SK-N-SH (cell line): ENCODE data around the gene CREB3. TPM values are rescaled to one million over a fixed set of nuclear protein-coding genes. Genes with fewer than 3 reads are reported as not detected.

ENCODE experiments used
- CTCF ChIA-PET: fragments of 300-600, 350-600 bp; formaldehyde crosslinking; extraction: SDS; loops from one replicate; lab custom pipeline; 2021; lab: Yijun Ruan, JAX
- POLR2A ChIA-PET: fragments of 350-600 bp; sonication (Branson Sonifier 250); formaldehyde crosslinking; extraction: SDS; loops from one replicate; lab custom pipeline; 2020; ENCODE audit warnings: antibody characterized with exemption, inconsistent platforms; lab: Yijun Ruan, JAX
- DNase-seq: peaks from one replicate; pipeline ENCODE4 v3.0.0; 2012
- H2AFZ ChIP-seq: fragments of 200-600 bp; sonication (generic); 2 replicates; pipeline ENCODE4 v1.8.1; 2016; ENCODE audit warnings: antibody characterized with exemption, mild to moderate bottlenecking, low read depth
- H3F3A ChIP-seq: fragments of 200-600 bp; sonication (generic); replicated peaks from 2 replicates; pipeline ENCODE3; 2016; ENCODE audit warnings: antibody characterized with exemption, mild to moderate bottlenecking; ENCODE audit not compliant: insufficient read depth
- H3K27ac ChIP-seq, 2 experiments: fragments of 200-500 bp in 1 of 2; fragments of 200-600 bp in 1 of 2; sonication (Bioruptor generic) in 1 of 2; sonication (generic), shearing (Covaris generic) in 1 of 2; 2 replicates each; pipeline versions ENCODE4 v1.5.1 to v1.6.1; 2014 to 2016; ENCODE audit warnings: low read depth in 2 of 2, inconsistent platforms in 1 of 2, low read length in 1 of 2, mild to moderate bottlenecking in 1 of 2, mixed read lengths in 1 of 2
- H3K27me3 ChIP-seq: fragments of 200-600 bp; sonication (generic), shearing (Covaris generic); 2 replicates; pipeline ENCODE4 v1.6.1; 2016; ENCODE audit warnings: mixed run types; ENCODE audit not compliant: insufficient read depth
- H3K36me3 ChIP-seq, 2 experiments: fragments of 200-500 bp in 1 of 2; fragments of 200-600 bp in 1 of 2; sonication (Bioruptor generic) in 1 of 2; sonication (generic) in 1 of 2; replicated peaks in 1 of 2; 2 replicates each; pipeline versions ENCODE3 to v1.5.1; 2014 to 2016; ENCODE audit warnings: low read length in 1 of 2, mild to moderate bottlenecking in 1 of 2; ENCODE audit not compliant: insufficient read depth in 2 of 2, control insufficient read depth in 1 of 2
- H3K4me1 ChIP-seq, 2 experiments: fragments of 200-500 bp in 1 of 2; fragments of 200-600 bp in 1 of 2; sonication (Bioruptor generic) in 1 of 2; sonication (generic), shearing (Covaris generic) in 1 of 2; 2 replicates each; pipeline versions ENCODE4 v1.5.1 to v1.6.1; 2014 to 2016; ENCODE audit warnings: low read depth in 1 of 2, low read length in 1 of 2, mixed run types in 1 of 2; ENCODE audit not compliant: insufficient read depth in 2 of 2, control insufficient read depth in 1 of 2
- H3K4me2 ChIP-seq: fragments of 200-600 bp; sonication (generic), shearing (Covaris generic); 2 replicates; pipeline ENCODE4 v1.6.1; 2017; ENCODE audit warnings: mixed run types
- H3K4me3 ChIP-seq, 2 experiments: fragments of 200-500 bp in 1 of 2; fragments of 200-600 bp in 1 of 2; sonication (Bioruptor generic) in 1 of 2; sonication (generic), shearing (Covaris generic) in 1 of 2; 2 replicates each; pipeline versions ENCODE4 v1.5.1 to v1.8.1; 2014 to 2016; ENCODE audit warnings: low read depth in 2 of 2, inconsistent platforms in 1 of 2, low read length in 1 of 2, mild to moderate bottlenecking in 1 of 2, mixed read lengths in 1 of 2, moderate library complexity in 1 of 2
- H3K79me2 ChIP-seq: fragments of 200-600 bp; sonication (generic); 2 replicates; pipeline ENCODE4 v1.8.1; 2017; ENCODE audit warnings: mild to moderate bottlenecking; ENCODE audit not compliant: insufficient read depth
- H3K9ac ChIP-seq: fragments of 200-600 bp; sonication (generic); 2 replicates; pipeline ENCODE4 v1.6.1; 2017; ENCODE audit warnings: mixed run types
- H3K9me2 ChIP-seq: fragments of 200-600 bp; sonication (generic); 2 replicates; pipeline ENCODE4 v1.6.1; 2017; ENCODE audit warnings: mixed run types
- H3K9me3 ChIP-seq: fragments of 200-600 bp; sonication (generic); 2 replicates; pipeline ENCODE4 v1.6.1; 2017; ENCODE audit warnings: mixed run types, mild to moderate bottlenecking, moderate library complexity
- H4K20me1 ChIP-seq: fragments of 200-600 bp; sonication (generic); 2 replicates; pipeline ENCODE4 v1.6.1; 2017; ENCODE audit warnings: mild to moderate bottlenecking, mixed run types; ENCODE audit not compliant: insufficient read depth
- FOSL2 ChIP-seq: IDR thresholded peaks from 2 replicates; pipeline ENCODE4 v1.4.0; 2012; ENCODE audit warnings: low read depth, mild to moderate bottlenecking, moderate library complexity, borderline replicate concordance
- FOXJ3 ChIP-seq: sonication (generic); formaldehyde crosslinking; IDR thresholded peaks from 2 replicates; pipeline ENCODE4 v1.5.1; 2020; ENCODE audit warnings: mild to moderate bottlenecking, missing genetic modification reagents
- GABPA ChIP-seq: IDR thresholded peaks from 2 replicates; pipeline ENCODE4 v1.4.0; 2012; ENCODE audit warnings: low read depth, mild to moderate bottlenecking
- JUND ChIP-seq: IDR thresholded peaks from 2 replicates; pipeline ENCODE4 v1.4.0; 2012
- MAX ChIP-seq: IDR thresholded peaks from 2 replicates; pipeline ENCODE4 v1.4.0; 2012; ENCODE audit warnings: low read depth
- NFIC ChIP-seq: IDR thresholded peaks from 2 replicates; pipeline ENCODE4 v1.4.0; 2012; ENCODE audit warnings: borderline replicate concordance
- NRF1 ChIP-seq: IDR thresholded peaks from 2 replicates; pipeline ENCODE4 v1.6.1; 2012; ENCODE audit warnings: low read depth, mild to moderate bottlenecking, low read length
- PBX3 ChIP-seq: IDR thresholded peaks from 2 replicates; pipeline ENCODE4; 2012
- RAD21 ChIP-seq: IDR thresholded peaks from 2 replicates; pipeline ENCODE4 v1.6.1; 2012; ENCODE audit warnings: mild to moderate bottlenecking, low read length
- TAF1 ChIP-seq: IDR thresholded peaks from 2 replicates; pipeline ENCODE4 v1.6.1; 2012; ENCODE audit warnings: low read depth, mild to moderate bottlenecking, low read length, moderate library complexity, borderline replicate concordance
- TCF12 ChIP-seq: IDR thresholded peaks from 2 replicates; pipeline ENCODE4 v1.4.0; 2012
- YY1 ChIP-seq: IDR thresholded peaks from 2 replicates; pipeline ENCODE4 v1.4.0; 2012; ENCODE audit warnings: low read depth, mild to moderate bottlenecking
- WGBS: methylation state at CpG from one replicate; pipeline ENCODE4 v1.1.6; 2017; ENCODE audit warnings: low lambda C conversion rate; 5-methylcytosine and 5-hydroxymethylcytosine counted together
- polyA plus RNA-seq, 3 experiments: library from polyadenylated mRNA; depleted of rRNA; stranded (reverse); fragments of >200 nt; gene quantifications; 2 replicates each; pipeline ENCODE4 v1.2.3, GENCODE V29; 2012

The CREB3 gene
- polyA plus RNA-seq, 1 of the 3 experiments (the other 2 are of a cell fraction) = 38.6 TPM

GRCh38 chr9:35684921-35685320, 47.5 kb upstream of the CREB3 start:
- CTCF ChIA-PET = no interaction called here
- H3F3A ChIP-seq = peaks cover 51% of the 10 kb centered on the region
- no peaks in the 10 kb centered on the region for H3K27me3 ChIP-seq
- no peaks in the 10 kb centered on the region for H3K9me2 ChIP-seq
- no peak overlapping the region for H3K9ac ChIP-seq
- H3K4me1 ChIP-seq = peaks cover 17 to 32% of the 10 kb centered on the region in 2 experiments; a peak in 3 of 4 replicates
- peaks cover 57% of the 10 kb centered on the region for H4K20me1 ChIP-seq
- H3K9me3 ChIP-seq = no peaks in the 10 kb centered on the region
- no peak for DNase-seq
- TF ChIP-seq YY1 = no peak
- TF ChIP-seq MAX = no peak
- no peak for TF ChIP-seq GABPA
- TF ChIP-seq NFIC = no peak
- no peak for TF ChIP-seq FOSL2
- no peak for TF ChIP-seq RAD21
- no peak for TF ChIP-seq NRF1
- TF ChIP-seq JUND = no peak
- TF ChIP-seq FOXJ3 (CRISPR knock-in tag) = no peak
- TF ChIP-seq TAF1 = no peak
- H2AFZ ChIP-seq = no peak overlapping the region
- H3K4me3 ChIP-seq = no peak overlapping the region
- POLR2A ChIA-PET = interaction anchor here (0.8 kb wide), 1 partner anchor 10 kb away, joined by 3 read pairs; no protein-coding TSS in a partner anchor
- peaks cover 27 to 35% of the 10 kb centered on the region in 2 experiments for H3K36me3 ChIP-seq
- no peak overlapping the region for H3K27ac ChIP-seq
- 90% methylated on average over 10 of the region's 10 CpGs for WGBS
- peaks cover 43% of the 10 kb centered on the region for H3K79me2 ChIP-seq
- H3K4me2 ChIP-seq = no peak overlapping the region

- peaks cover 47% of the 10 kb centered on the region for H3K79me2 ChIP-seq
- no peaks in the 10 kb centered on the region for H3K27me3 ChIP-seq
- H3F3A ChIP-seq = peaks cover 51% of the 10 kb centered on the region
- H2AFZ ChIP-seq = no peak overlapping the region
- H3K4me1 ChIP-seq = peaks cover 17 to 32% of the 10 kb centered on the region in 2 experiments; a peak in 3 of 4 replicates
- H3K4me2 ChIP-seq = no peak overlapping the region
- TF ChIP-seq TCF12 (no peak), PBX3 (no peak)
- WGBS = 95% methylated on average over 13 of the region's 13 CpGs
- no peaks in the 10 kb centered on the region for H3K9me2 ChIP-seq
- DNase-seq = no peak
- peaks cover 27 to 35% of the 10 kb centered on the region in 2 experiments for H3K36me3 ChIP-seq
- H3K9ac ChIP-seq = no peak overlapping the region
- no peak overlapping the region for H3K4me3 ChIP-seq
- POLR2A ChIA-PET = interaction anchor here (0.8 kb wide), 1 partner anchor 10 kb away, joined by 3 read pairs; no protein-coding TSS in a partner anchor
- peaks cover 57% of the 10 kb centered on the region for H4K20me1 ChIP-seq
- CTCF ChIA-PET = interaction anchor here (1.3 kb wide), 1 partner anchor 11 kb away, joined by 9 read pairs; no protein-coding TSS in a partner anchor
- H3K9me3 ChIP-seq = no peaks in the 10 kb centered on the region
- H3K27ac ChIP-seq = peak overlapping the region in 1 of 2 experiments; percentile 96; a peak in 2 of 4 replicates
Observed at GRCh38 chr9:35685506-35685905, 47.0 kb upstream of the CREB3 start.
